Measurements from ENCODE around the gene SH3BP4. TPM values are rescaled to one million over a fixed set of nuclear protein-coding genes. Genes with fewer than 3 reads are reported as not detected.

The SH3BP4 gene
- total and polyA plus RNA-seq, 2 of the 13 experiments (the other 11 are each of a cell fraction or from before 2014, with no cell fraction given): 34.6 to 99.1 TPM

- TF ChIP-seq NR2F1 (CRISPR knock-in tag; IDR thresholded peaks at IDR 0.05) (no peak; a peak in 2 of 4 replicates), ATF6 (CRISPR knock-in tag; conservative IDR thresholded peaks at IDR 0.05) (no peak), RAD21 (CRISPR knock-in tag; IDR thresholded peaks at IDR 0.05) (peak; percentile 36; the same call in 1 of the 2 replicates), MXI1 (IDR thresholded peaks at IDR 0.05; ENCODE audit: borderline replicate concordance, low read depth, low read length) (0 out of 3 replicates have a peak, but pooled peaks have one; percentile 32), ZFP91 (CRISPR knock-in tag; IDR thresholded peaks at IDR 0.05; ENCODE audit: borderline replicate concordance) (no peak; the same call in 1 of the 2 replicates), ZNF556 (CRISPR knock-in tag; IDR thresholded peaks at IDR 0.05; ENCODE audit: borderline replicate concordance) (peak; percentile 72; the same call in 1 of the 2 replicates), PLRG1 (conservative IDR thresholded peaks at IDR 0.05) (no peak), ZNF646 (CRISPR knock-in tag; IDR thresholded peaks at IDR 0.05) (no peak; the same call in 1 of the 2 replicates)
- TF ChIP-seq, protein P1, sequence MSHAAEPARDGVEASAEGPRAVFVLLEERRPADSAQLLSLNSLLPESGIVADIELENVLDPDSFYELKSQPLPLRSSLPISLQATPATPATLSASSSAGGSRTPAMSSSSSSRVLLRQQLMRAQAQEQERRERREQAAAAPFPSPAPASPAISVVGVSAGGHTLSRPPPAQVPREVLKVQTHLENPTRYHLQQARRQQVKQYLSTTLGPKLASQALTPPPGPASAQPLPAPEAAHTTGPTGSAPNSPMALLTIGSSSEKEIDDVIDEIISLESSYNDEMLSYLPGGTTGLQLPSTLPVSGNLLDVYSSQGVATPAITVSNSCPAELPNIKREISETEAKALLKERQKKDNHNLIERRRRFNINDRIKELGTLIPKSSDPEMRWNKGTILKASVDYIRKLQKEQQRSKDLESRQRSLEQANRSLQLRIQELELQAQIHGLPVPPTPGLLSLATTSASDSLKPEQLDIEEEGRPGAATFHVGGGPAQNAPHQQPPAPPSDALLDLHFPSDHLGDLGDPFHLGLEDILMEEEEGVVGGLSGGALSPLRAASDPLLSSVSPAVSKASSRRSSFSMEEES (CRISPR knock-in tag; IDR thresholded peaks at IDR 0.05): 0 out of 2 replicates have a peak, but pooled peaks have one; percentile 35
Measured at GRCh38 chr2:234981197-234982095, 29.6 kb downstream of the SH3BP4 start (continued).

Measured in HepG2 (cell line).